ENCODE measurements around the gene CPNE8. TPM values are rescaled to one million over a fixed set of nuclear protein-coding genes. Genes with fewer than 3 reads are reported as not detected.

Gene CPNE8
- 12.4 and 29.2 TPM in 2 replicates for total RNA-seq

DNA sequence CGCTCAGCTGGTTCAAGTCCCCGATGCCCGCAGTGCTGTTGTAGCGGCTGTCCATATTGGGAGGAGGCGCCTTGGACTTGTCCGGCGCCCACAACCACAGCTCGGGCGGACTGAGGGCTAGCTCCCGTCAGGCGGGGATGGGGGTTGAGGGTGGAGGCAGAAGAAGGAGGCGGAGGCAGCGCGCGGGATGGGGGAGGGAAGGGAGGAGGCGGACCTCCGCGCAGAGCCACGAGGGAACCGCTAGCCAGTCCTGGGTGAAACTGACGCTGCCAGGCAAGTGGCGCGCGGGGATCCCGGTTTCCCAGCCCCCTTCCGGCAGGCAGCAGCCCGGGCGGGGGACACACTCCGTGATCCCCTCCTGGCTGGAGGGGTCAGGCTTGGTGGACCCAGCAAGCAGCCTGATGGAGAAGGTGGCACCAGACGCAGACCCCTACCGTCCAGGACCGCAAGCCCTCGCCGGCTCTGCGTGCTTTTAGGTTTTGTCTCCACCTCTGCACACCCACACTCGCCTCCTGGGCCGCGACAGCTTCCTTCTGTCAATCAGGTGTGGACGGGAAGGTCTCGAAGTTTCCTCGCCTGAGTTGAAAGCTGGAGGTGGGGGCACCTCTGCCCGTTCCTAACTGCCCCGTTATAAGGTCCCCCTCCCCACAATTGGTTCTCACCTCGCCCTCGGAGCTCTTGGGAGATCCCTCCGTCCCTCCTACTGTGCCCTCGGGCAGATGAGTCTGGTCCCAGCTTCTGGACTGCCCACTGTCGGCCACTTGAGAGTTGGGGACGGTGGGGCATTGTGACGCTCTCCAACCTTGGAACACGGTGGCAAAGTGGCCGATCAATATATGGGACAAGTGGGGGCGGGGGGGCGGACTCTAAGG lies at the start of gene CPNE8:
TSS of gene CPNE8 (minus strand) at position 112 of the 872 bp plus-strand sequence. CDS start at position 55, 57 bp downstream.

